ENCODE results near the gene SLIT3. TPM values are rescaled to one million over a fixed set of nuclear protein-coding genes. Genes with fewer than 3 reads are reported as not detected.

SLIT3 gene
- polyA plus RNA-seq, 1 donor: 18.3 TPM

DNA sequence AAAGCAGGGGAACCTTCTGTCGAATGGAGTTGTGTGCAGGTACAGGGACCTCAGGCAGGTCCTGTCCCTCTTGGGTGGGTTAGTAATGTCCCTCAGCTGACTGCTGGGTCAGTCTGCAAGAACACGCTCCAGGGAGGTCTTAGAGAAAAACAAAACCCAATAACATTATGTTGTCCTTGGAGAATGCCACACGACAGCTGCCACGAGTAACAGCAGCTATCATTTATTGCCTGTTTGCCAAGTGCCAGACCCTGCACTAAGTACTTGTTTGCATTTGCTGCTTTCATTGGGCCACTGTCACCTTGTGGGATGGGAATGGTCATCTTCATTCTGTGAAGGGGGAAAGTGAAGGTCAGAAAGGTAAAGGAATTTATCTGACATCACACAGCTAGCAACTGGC, 310.3 kb downstream of the SLIT3 start:
- no peak for DNase-seq
- Histone ChIP-seq H3K27me3 (ENCODE audit: control insufficient read depth, insufficient read depth, low read length) (no peaks in the 10 kb centered on the region), H3K36me3 (ENCODE audit: control insufficient read depth, insufficient read depth, low read length) (no peaks in the 10 kb centered on the region), H3K4me3 (ENCODE audit: low read length) (no peak overlapping the region), H3K9me3 (ENCODE audit: control insufficient read depth, low read depth, low read length) (no peaks in the 10 kb centered on the region), H3K27ac (ENCODE audit: low read length) (no peak overlapping the region), H3K4me1 (ENCODE audit: control insufficient read depth, insufficient read depth, low read length) (no peaks in the 10 kb centered on the region)
- WGBS (ENCODE audit: insufficient coverage, low lambda C conversion rate): no CpG with 5 or more reads among the region's 4 CpGs

- Histone ChIP-seq H3K9me3 (ENCODE audit: control insufficient read depth, low read depth, low read length) (no peaks in the 10 kb centered on the region), H3K27ac (ENCODE audit: low read length) (no peak overlapping the region), H3K36me3 (ENCODE audit: control insufficient read depth, insufficient read depth, low read length) (no peaks in the 10 kb centered on the region), H3K4me1 (ENCODE audit: control insufficient read depth, insufficient read depth, low read length) (no peaks in the 10 kb centered on the region), H3K27me3 (ENCODE audit: control insufficient read depth, insufficient read depth, low read length) (no peaks in the 10 kb centered on the region), H3K4me3 (ENCODE audit: low read length) (no peak overlapping the region)
- no CpG with 5 or more reads among the region's 8 CpGs for WGBS (ENCODE audit: insufficient coverage, low lambda C conversion rate)
- DNase-seq: no peak
Measured at GRCh38 chr5:168989731-168990505, 311.0 kb downstream of the SLIT3 start.

DNA sequence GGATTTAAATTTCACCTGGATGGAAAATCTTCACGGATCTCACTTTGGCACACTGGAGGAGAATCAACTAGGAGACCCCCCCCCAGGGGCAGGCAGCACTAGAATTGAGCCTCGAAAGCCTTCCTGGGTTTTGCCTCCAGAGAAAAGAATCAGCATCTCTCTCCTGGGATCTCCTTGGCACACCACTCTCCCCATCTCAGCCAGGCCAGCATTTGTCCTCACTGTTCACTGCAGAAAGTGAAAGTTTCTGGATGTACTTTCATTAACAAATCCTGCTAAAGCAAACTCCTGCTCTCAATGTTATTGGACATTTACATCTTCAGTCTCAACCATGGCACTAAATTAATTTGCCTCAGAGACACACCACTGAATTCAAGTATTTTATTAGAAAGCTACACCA, 312.2 kb downstream of the SLIT3 start:
- H3K27ac ChIP-seq (ENCODE audit: low read length): no peak overlapping the region
- H3K9me3 ChIP-seq (ENCODE audit: control insufficient read depth, low read depth, low read length): no peaks in the 10 kb centered on the region
- no peaks in the 10 kb centered on the region for H3K4me1 ChIP-seq (ENCODE audit: control insufficient read depth, insufficient read depth, low read length)
- no peak for DNase-seq
- no peaks in the 10 kb centered on the region for H3K36me3 ChIP-seq (ENCODE audit: control insufficient read depth, insufficient read depth, low read length)
- no peaks in the 10 kb centered on the region for H3K27me3 ChIP-seq (ENCODE audit: control insufficient read depth, insufficient read depth, low read length)
- no CpG with 5 or more reads among the region's 2 CpGs for WGBS (ENCODE audit: insufficient coverage, low lambda C conversion rate)
- no peak overlapping the region for H3K4me3 ChIP-seq (ENCODE audit: low read length)

GRCh38 chr5:168987543-168988300, 313.2 kb downstream of the SLIT3 start:
- Histone ChIP-seq H3K9me3 (ENCODE audit: control insufficient read depth, low read depth, low read length) (no peaks in the 10 kb centered on the region), H3K27me3 (ENCODE audit: control insufficient read depth, insufficient read depth, low read length) (no peaks in the 10 kb centered on the region), H3K4me3 (ENCODE audit: low read length) (no peak overlapping the region), H3K27ac (ENCODE audit: low read length) (no peak overlapping the region), H3K36me3 (ENCODE audit: control insufficient read depth, insufficient read depth, low read length) (no peaks in the 10 kb centered on the region), H3K4me1 (ENCODE audit: control insufficient read depth, insufficient read depth, low read length) (no peaks in the 10 kb centered on the region)
- DNase-seq: peak; percentile 35 to 42
- no CpG with 5 or more reads among the region's 11 CpGs for WGBS (ENCODE audit: insufficient coverage, low lambda C conversion rate)

DNA sequence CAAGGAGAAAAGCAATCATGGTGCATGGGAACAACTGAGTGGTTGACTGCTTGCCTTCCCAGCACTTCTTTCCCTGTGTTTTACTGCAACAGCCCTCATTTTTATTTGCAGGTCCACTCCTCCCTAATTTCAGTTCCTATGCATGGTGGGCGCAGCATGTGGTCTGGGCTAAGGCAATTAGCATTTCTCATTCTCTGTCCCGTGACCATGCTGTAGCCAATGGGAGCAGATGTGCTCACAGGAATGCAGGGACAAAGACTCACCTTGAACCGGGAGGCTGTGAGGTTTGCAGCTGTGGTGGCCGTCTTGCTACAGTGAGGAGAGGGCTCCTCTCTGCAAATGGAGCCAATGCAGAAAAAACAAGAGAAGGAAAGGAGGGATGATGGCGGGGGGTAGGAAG, 315.5 kb downstream of the SLIT3 start:
- H3K4me1 ChIP-seq (ENCODE audit: control insufficient read depth, insufficient read depth, low read length): no peaks in the 10 kb centered on the region
- DNase-seq: no peak
- 67% methylated on average over 1 of the region's 5 CpGs for WGBS (ENCODE audit: insufficient coverage, low lambda C conversion rate)
- no peaks in the 10 kb centered on the region for H3K27me3 ChIP-seq (ENCODE audit: control insufficient read depth, insufficient read depth, low read length)
- no peaks in the 10 kb centered on the region for H3K9me3 ChIP-seq (ENCODE audit: control insufficient read depth, low read depth, low read length)
- no peaks in the 10 kb centered on the region for H3K36me3 ChIP-seq (ENCODE audit: control insufficient read depth, insufficient read depth, low read length)
- no peak overlapping the region for H3K4me3 ChIP-seq (ENCODE audit: low read length)
- H3K27ac ChIP-seq (ENCODE audit: low read length): no peak overlapping the region

DNA sequence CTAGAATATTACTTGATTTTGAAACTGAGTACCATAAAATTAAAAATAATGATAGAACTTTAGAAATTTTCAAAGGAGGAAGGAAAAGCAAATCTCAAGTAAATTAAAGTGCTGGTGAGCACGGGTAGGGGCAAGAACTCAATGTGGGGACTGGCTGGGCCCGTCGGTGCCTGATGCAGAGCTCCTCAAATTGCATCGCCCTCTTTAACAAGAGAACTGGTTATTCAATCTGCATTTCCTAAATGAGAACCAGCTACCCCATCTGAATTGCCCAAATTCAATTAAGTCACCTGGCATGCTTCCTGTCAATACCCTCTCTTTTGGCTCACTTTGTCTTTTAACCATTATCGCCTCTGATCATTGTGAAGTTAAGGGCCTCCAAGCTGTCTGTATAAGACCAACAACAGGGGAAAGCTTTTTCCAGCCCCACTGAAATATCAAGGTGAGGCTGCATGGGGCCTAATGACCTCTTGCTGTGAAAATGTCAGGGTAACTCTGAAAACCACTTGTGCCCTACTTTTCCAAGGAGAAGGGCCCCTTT, 316.7 kb downstream of the SLIT3 start:
- Histone ChIP-seq H3K27ac (ENCODE audit: low read length) (no peak overlapping the region), H3K9me3 (ENCODE audit: control insufficient read depth, low read depth, low read length) (no peaks in the 10 kb centered on the region), H3K4me1 (ENCODE audit: control insufficient read depth, insufficient read depth, low read length) (no peaks in the 10 kb centered on the region), H3K36me3 (ENCODE audit: control insufficient read depth, insufficient read depth, low read length) (no peaks in the 10 kb centered on the region), H3K27me3 (ENCODE audit: control insufficient read depth, insufficient read depth, low read length) (no peaks in the 10 kb centered on the region), H3K4me3 (ENCODE audit: low read length) (no peak overlapping the region)
- DNase-seq: no peak
- no CpG with 5 or more reads among the region's 5 CpGs for WGBS (ENCODE audit: insufficient coverage, low lambda C conversion rate)

DNA sequence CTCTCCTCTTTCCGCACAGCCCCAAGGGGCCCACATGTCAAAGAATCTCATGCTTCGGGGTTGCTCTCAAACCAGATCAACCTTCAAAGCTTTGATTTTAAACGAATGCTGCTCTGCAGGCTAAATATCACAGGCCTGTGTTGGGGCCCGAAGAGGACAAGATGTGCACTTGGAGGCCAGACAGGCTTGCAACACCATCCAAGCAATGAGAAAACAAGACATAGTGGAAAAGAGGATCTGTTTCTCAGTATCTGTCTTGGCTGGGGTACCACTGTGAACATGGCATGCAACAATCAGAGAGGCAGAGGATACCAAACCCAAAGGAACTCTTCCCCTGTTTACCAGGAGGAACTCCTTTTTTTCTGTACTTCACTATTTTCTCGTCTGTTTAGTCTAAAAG, 321.8 kb downstream of the SLIT3 start:
- Histone ChIP-seq H3K36me3 (ENCODE audit: control insufficient read depth, insufficient read depth, low read length) (no peaks in the 10 kb centered on the region), H3K4me1 (ENCODE audit: control insufficient read depth, insufficient read depth, low read length) (no peaks in the 10 kb centered on the region), H3K9me3 (ENCODE audit: control insufficient read depth, low read depth, low read length) (no peaks in the 10 kb centered on the region), H3K4me3 (ENCODE audit: low read length) (no peak overlapping the region), H3K27ac (ENCODE audit: low read length) (no peak overlapping the region), H3K27me3 (ENCODE audit: control insufficient read depth, insufficient read depth, low read length) (peaks cover 2% of the 10 kb centered on the region)
- 100% methylated on average over 1 of the region's 5 CpGs for WGBS (ENCODE audit: insufficient coverage, low lambda C conversion rate)
- no peak for DNase-seq

GRCh38 chr5:168978500-168978899, 322.4 kb downstream of the SLIT3 start:
- Histone ChIP-seq H3K27ac (ENCODE audit: low read length) (no peak overlapping the region), H3K9me3 (ENCODE audit: control insufficient read depth, low read depth, low read length) (no peaks in the 10 kb centered on the region), H3K36me3 (ENCODE audit: control insufficient read depth, insufficient read depth, low read length) (no peaks in the 10 kb centered on the region), H3K4me1 (ENCODE audit: control insufficient read depth, insufficient read depth, low read length) (no peaks in the 10 kb centered on the region), H3K4me3 (ENCODE audit: low read length) (no peak overlapping the region), H3K27me3 (ENCODE audit: control insufficient read depth, insufficient read depth, low read length) (peaks cover 2% of the 10 kb centered on the region)
- DNase-seq: no peak
- no CpG with 5 or more reads among the region's 1 CpG for WGBS (ENCODE audit: insufficient coverage, low lambda C conversion rate)

DNA sequence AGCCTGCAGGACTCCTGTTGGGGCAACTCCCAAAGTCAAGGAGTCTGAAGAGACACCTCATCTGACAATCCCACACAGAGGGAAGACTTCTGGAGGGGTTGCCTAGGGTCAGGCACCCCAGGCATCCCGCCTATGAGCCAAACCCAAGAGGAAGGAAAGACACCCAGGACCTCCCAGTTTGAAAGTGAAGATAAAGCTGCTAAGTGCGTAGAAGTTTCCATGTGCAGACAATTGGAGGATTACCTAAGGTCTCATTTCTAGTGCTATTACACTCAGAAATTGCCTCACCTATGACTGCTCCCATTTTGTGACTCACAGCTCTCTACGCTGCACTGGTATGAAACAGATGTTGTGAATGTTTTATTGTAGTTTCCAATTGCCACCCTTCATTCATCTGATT, 322.9 kb downstream of the SLIT3 start:
- Histone ChIP-seq H3K4me1 (ENCODE audit: control insufficient read depth, insufficient read depth, low read length) (no peaks in the 10 kb centered on the region), H3K36me3 (ENCODE audit: control insufficient read depth, insufficient read depth, low read length) (no peaks in the 10 kb centered on the region), H3K4me3 (ENCODE audit: low read length) (no peak overlapping the region), H3K9me3 (ENCODE audit: control insufficient read depth, low read depth, low read length) (no peaks in the 10 kb centered on the region), H3K27ac (ENCODE audit: low read length) (no peak overlapping the region), H3K27me3 (ENCODE audit: control insufficient read depth, insufficient read depth, low read length) (peaks cover 2% of the 10 kb centered on the region)
- DNase-seq: peak in 1 of 2 donors; percentile 15
- WGBS (ENCODE audit: insufficient coverage, low lambda C conversion rate): 100% methylated on average over 1 of the region's 3 CpGs

GRCh38 chr5:168976311-168976970, 324.5 kb downstream of the SLIT3 start:
- Histone ChIP-seq H3K9me3 (ENCODE audit: control insufficient read depth, low read depth, low read length) (no peaks in the 10 kb centered on the region), H3K27ac (ENCODE audit: low read length) (no peak overlapping the region), H3K36me3 (ENCODE audit: control insufficient read depth, insufficient read depth, low read length) (no peaks in the 10 kb centered on the region), H3K27me3 (ENCODE audit: control insufficient read depth, insufficient read depth, low read length) (peaks cover 2% of the 10 kb centered on the region), H3K4me3 (ENCODE audit: low read length) (no peak overlapping the region), H3K4me1 (ENCODE audit: control insufficient read depth, insufficient read depth, low read length) (no peaks in the 10 kb centered on the region)
- DNase-seq: no peak
- WGBS (ENCODE audit: insufficient coverage, low lambda C conversion rate): no CpG with 5 or more reads among the region's 3 CpGs

Measured in large intestine (tissue), 3 donors.